Osteoblast (primary cell): ENCODE data around the gene PRRC2A. TPM values are rescaled to one million over a fixed set of nuclear protein-coding genes. Genes with fewer than 3 reads are reported as not detected.
A peak's percentile ranks its signal among the peaks of the same experiment; 100 is the strongest.

Experiments
- DNase-seq: peaks from one replicate; pipeline ENCODE4 v3.0.0; 2011; ENCODE audit warnings: low spot score, mixed read lengths; ENCODE audit not compliant: insufficient read length; ENCODE audit errors: missing footprints
- H2AFZ ChIP-seq: 2 replicates; pipeline ENCODE4 v1.6.0; 2011; ENCODE audit warnings: mild to moderate bottlenecking, low read length
- H3K27ac ChIP-seq: 2 replicates; pipeline ENCODE4 v1.5.1; 2011; ENCODE audit warnings: mild to moderate bottlenecking, low read depth, low read length, moderate library complexity
- H3K27me3 ChIP-seq: 2 replicates; pipeline ENCODE4 v1.6.0; 2012; ENCODE audit warnings: mild to moderate bottlenecking, control low read depth, inconsistent platforms, low read length, moderate library complexity; ENCODE audit not compliant: insufficient read depth
- H3K36me3 ChIP-seq: 2 replicates; pipeline ENCODE4 v1.5.1; 2011; ENCODE audit warnings: mild to moderate bottlenecking, low read length, control low read depth, moderate library complexity; ENCODE audit not compliant: insufficient read depth
- H3K4me1 ChIP-seq: 2 replicates; pipeline ENCODE4 v1.5.1; 2011; ENCODE audit warnings: mild to moderate bottlenecking, low read length, control low read depth, moderate library complexity; ENCODE audit not compliant: insufficient read depth
- H3K4me2 ChIP-seq: 2 replicates; pipeline ENCODE4 v1.6.0; 2011; ENCODE audit warnings: mild to moderate bottlenecking, low read length; ENCODE audit not compliant: insufficient read depth
- H3K4me3 ChIP-seq: fragments of 200-600 bp; sonication (generic); 3 replicates; pipeline ENCODE4 v1.5.1; 2012; ENCODE audit warnings: mild to moderate bottlenecking, low read length, inconsistent platforms; ENCODE audit not compliant: insufficient read depth
- H3K79me2 ChIP-seq: 2 replicates; pipeline ENCODE4 v1.6.0; 2012; ENCODE audit warnings: mild to moderate bottlenecking, low read length, control low read depth, inconsistent platforms; ENCODE audit not compliant: insufficient read depth
- H3K9me3 ChIP-seq: 2 replicates; pipeline ENCODE4 v1.5.1; 2011; ENCODE audit warnings: low read depth, low read length, control low read depth
- H4K20me1 ChIP-seq: 2 replicates; pipeline ENCODE4 v1.6.0; 2012; ENCODE audit warnings: mild to moderate bottlenecking, low read length, control low read depth; ENCODE audit not compliant: insufficient read depth
- CTCF ChIP-seq: IDR thresholded peaks from 2 replicates; pipeline ENCODE4 v1.5.1; 2011; ENCODE audit warnings: mild to moderate bottlenecking, low read depth, low read length, moderate library complexity; ENCODE audit errors: extremely low read depth
- total RNA-seq: library from RNA; depleted of rRNA; stranded (reverse); fragments of >200 nt; gene quantifications from 2 replicates; pipeline ENCODE4 v1.2.3, GENCODE V29; 2012

Gene PRRC2A
- 49.2 and 52.2 TPM in 2 replicates for total RNA-seq

GRCh38 chr6:31620586-31621319, at the start of gene PRRC2A:
Gene PRRC2A, plus strand, starts transcription at chr6:31620715. Its CDS starts 2,075 bp downstream, at chr6:31622790.
- Histone ChIP-seq H3K79me2 (peaks cover 51% of the 10 kb centered on the region), H3K4me1 (peaks cover 18% of the 10 kb centered on the region), H3K4me2 (peak within 1 kb of the TSS; percentile 95), H3K27me3 (no peaks in the 10 kb centered on the region), H3K36me3 (peaks cover 35% of the 10 kb centered on the region), H4K20me1 (peaks cover 41% of the 10 kb centered on the region), H2AFZ (peak within 1 kb of the TSS; percentile 96), H3K9me3 (no peaks in the 10 kb centered on the region), H3K4me3 (peak within 1 kb of the TSS; percentile 99), H3K27ac (peak within 1 kb of the TSS; percentile 99)
- peak; percentile 98 for DNase-seq
- no peak for TF ChIP-seq CTCF

GRCh38 chr6:31572041-31572911, 48.2 kb upstream of the PRRC2A start, which contains the start of gene LTA:
Gene LTA, plus strand, starts transcription at chr6:31572289. Its CDS starts 454 bp downstream, at chr6:31572743.
- Histone ChIP-seq H3K36me3 (no peaks in the 10 kb centered on the region), H3K27me3 (no peaks in the 10 kb centered on the region), H3K9me3 (no peaks in the 10 kb centered on the region), H4K20me1 (no peaks in the 10 kb centered on the region), H2AFZ (no peak within 1 kb of the TSS), H3K27ac (no peak within 1 kb of the TSS), H3K79me2 (no peaks in the 10 kb centered on the region), H3K4me2 (no peak within 1 kb of the TSS), H3K4me1 (peaks cover 2% of the 10 kb centered on the region), H3K4me3 (no peak within 1 kb of the TSS)
- DNase-seq, result peak; percentile 47
- TF ChIP-seq CTCF, result no peak

- Histone ChIP-seq H3K79me2 (no peaks in the 10 kb centered on the region), H4K20me1 (no peaks in the 10 kb centered on the region), H3K9me3 (no peaks in the 10 kb centered on the region), H2AFZ (no peak overlapping the region), H3K36me3 (no peaks in the 10 kb centered on the region), H3K27me3 (no peaks in the 10 kb centered on the region), H3K4me2 (no peak overlapping the region), H3K4me1 (peaks cover 2% of the 10 kb centered on the region), H3K27ac (no peak overlapping the region), H3K4me3 (no peak overlapping the region)
- DNase-seq, result peak; percentile 13
- TF ChIP-seq CTCF, result no peak
Observed at GRCh38 chr6:31573239-31574105, 47.0 kb upstream of the PRRC2A start.
